ENCODE measurements around the gene TRUB2. TPM values are rescaled to one million over a fixed set of nuclear protein-coding genes. Genes with fewer than 3 reads are reported as not detected.
A peak's percentile ranks its signal among the peaks of the same experiment; 100 is the strongest.

TRUB2 gene
- total RNA-seq, 2 donors from 2014 or later: 24.5 to 40.0 TPM

- H3K9ac ChIP-seq (ENCODE audit: low read depth in 2 of 2, low read length in 2 of 2): peak overlapping the region; percentile 71 to 73
- peaks cover 11% of the 10 kb centered on the region for H3K36me3 ChIP-seq
- no peaks in the 10 kb centered on the region for H3K9me3 ChIP-seq
- H3K4me3 ChIP-seq: peak overlapping the region; percentile 95
- peak overlapping the region; percentile 85 for H3K27ac ChIP-seq
- TF ChIP-seq CTCF (IDR thresholded peaks at IDR 0.05): no peak
- DNase-seq: no peak
- intact Hi-C loops (cut with DNase I): no loop called here
- no peaks in the 10 kb centered on the region for H3K27me3 ChIP-seq
- peaks cover 6% of the 10 kb centered on the region for H3K4me1 ChIP-seq
Measured at GRCh38 chr9:128323212-128323730, 1.0 kb upstream of the TRUB2 start.

DNA sequence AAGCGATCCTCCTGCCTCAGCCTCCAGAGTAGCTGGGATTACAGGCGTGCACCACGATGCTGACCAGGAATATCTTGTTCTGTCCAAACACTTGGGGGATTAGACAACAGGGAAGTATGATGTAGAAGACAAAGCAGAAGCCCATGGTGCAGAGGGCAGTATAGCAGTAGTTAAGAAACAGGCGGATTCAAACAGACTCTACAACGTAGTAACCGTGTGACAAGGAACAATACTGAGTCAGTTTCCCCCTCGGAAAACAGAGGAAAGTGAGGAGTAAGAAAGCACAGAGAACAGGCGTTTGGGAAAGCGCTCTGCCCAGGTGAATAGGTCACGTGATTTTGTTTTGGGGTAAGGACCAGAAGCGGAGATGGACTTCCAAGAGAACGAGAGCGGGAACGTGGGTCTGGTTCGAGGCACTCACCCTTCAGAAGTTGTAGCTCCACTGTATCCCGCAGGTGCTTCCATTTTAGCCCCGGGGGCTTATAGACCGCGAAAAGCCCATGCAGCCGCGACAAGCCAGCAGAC lies 306 bp downstream of the TRUB2 start:
- Histone ChIP-seq H3K9me3 (no peaks in the 10 kb centered on the region), H3K4me3 (peak overlapping the region; percentile 95), H3K27me3 (no peaks in the 10 kb centered on the region), H3K9ac (ENCODE audit: low read depth in 2 of 2, low read length in 2 of 2) (peak overlapping the region; percentile 49 to 73), H3K4me1 (peaks cover 6% of the 10 kb centered on the region), H3K36me3 (peaks cover 11% of the 10 kb centered on the region), H3K27ac (peak overlapping the region; percentile 85)
- TF ChIP-seq CTCF (IDR thresholded peaks at IDR 0.05): no peak
- no peak for DNase-seq
- intact Hi-C loops (cut with DNase I): no loop called here

- H3K27ac ChIP-seq: no peak overlapping the region
- no peak for TF ChIP-seq CTCF (IDR thresholded peaks at IDR 0.05)
- DNase-seq: no peak
- H3K9ac ChIP-seq (ENCODE audit: low read depth in 2 of 2, low read length in 2 of 2): peak overlapping the region in 1 of 2 donors; percentile 73
- H3K27me3 ChIP-seq: no peaks in the 10 kb centered on the region
- H3K9me3 ChIP-seq: no peaks in the 10 kb centered on the region
- intact Hi-C loops (cut with DNase I): no loop called here
- H3K4me1 ChIP-seq: peaks cover 6% of the 10 kb centered on the region
- H3K4me3 ChIP-seq: peak overlapping the region; percentile 95
- H3K36me3 ChIP-seq: peaks cover 11% of the 10 kb centered on the region
Measured at GRCh38 chr9:128321343-128321742, 904 bp downstream of the TRUB2 start.

DNA sequence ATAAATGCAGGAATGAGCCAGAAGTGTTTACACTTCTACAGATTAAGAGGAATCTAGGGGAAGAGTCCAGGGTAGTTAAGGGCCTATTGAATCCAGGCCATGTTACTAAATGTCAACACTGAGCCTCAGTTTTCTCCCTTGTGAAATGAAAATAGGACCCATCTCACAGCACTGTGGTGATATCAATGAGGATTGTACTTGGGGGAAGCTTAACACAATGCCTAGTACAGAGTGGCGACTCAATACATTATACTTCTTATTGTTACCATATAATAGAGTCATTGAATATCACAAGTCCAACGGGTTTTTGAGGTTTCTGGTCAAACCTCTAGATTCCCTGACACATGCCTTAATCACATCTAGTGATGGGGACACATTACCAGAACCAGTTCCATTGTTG lies 4.6 kb downstream of the TRUB2 start:
- Histone ChIP-seq H3K36me3 (no peaks in the 10 kb centered on the region), H3K4me3 (no peak overlapping the region), H3K4me1 (no peaks in the 10 kb centered on the region), H3K9me3 (no peaks in the 10 kb centered on the region), H3K27ac (no peak overlapping the region), H3K27me3 (no peaks in the 10 kb centered on the region), H3K9ac (ENCODE audit: low read depth in 2 of 2, low read length in 2 of 2) (no peak overlapping the region)
- intact Hi-C loops (cut with DNase I): no loop called here
- DNase-seq: no peak
- no peak for TF ChIP-seq CTCF (IDR thresholded peaks at IDR 0.05)

DNA sequence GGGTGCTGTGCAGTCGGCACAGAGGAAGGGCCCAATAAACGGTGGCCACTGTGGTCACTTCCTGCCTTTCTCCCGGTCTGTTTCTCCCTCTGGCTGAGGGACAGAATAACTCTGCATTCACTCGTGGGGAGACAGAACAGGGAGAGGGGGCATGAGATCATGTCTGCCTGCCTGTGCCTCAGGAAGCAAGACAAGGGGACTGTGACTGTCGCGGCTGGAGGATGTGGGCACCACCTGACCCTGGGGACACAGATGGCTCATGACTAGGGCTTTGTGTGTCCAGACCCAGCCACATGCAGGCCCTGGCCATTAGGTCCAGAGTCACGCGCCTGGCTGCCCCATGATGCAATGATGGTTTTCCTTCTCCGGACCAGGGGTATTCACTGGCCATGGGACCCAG lies 5.8 kb downstream of the TRUB2 start:
- intact Hi-C loops (cut with DNase I): no loop called here
- no peaks in the 10 kb centered on the region for H3K36me3 ChIP-seq
- no peak for DNase-seq
- H3K9me3 ChIP-seq: no peaks in the 10 kb centered on the region
- H3K27ac ChIP-seq: no peak overlapping the region
- H3K9ac ChIP-seq (ENCODE audit: low read depth in 2 of 2, low read length in 2 of 2): no peak overlapping the region
- no peaks in the 10 kb centered on the region for H3K27me3 ChIP-seq
- H3K4me3 ChIP-seq: no peak overlapping the region
- H3K4me1 ChIP-seq: no peaks in the 10 kb centered on the region
- TF ChIP-seq CTCF (IDR thresholded peaks at IDR 0.05): no peak

All from colonic mucosa (tissue), 4 donors.